GM21360 (cell line): ENCODE data around the gene PPP1R3C.

Experiments
- ATAC-seq: cut with Tn5 transposase; IDR thresholded peaks from one replicate; pipeline ENCODE4 v1.9.1; 2021; ENCODE audit warnings: mild to moderate bottlenecking, moderate library complexity; ENCODE audit not compliant: unreplicated experiment

Gene PPP1R3C

DNA sequence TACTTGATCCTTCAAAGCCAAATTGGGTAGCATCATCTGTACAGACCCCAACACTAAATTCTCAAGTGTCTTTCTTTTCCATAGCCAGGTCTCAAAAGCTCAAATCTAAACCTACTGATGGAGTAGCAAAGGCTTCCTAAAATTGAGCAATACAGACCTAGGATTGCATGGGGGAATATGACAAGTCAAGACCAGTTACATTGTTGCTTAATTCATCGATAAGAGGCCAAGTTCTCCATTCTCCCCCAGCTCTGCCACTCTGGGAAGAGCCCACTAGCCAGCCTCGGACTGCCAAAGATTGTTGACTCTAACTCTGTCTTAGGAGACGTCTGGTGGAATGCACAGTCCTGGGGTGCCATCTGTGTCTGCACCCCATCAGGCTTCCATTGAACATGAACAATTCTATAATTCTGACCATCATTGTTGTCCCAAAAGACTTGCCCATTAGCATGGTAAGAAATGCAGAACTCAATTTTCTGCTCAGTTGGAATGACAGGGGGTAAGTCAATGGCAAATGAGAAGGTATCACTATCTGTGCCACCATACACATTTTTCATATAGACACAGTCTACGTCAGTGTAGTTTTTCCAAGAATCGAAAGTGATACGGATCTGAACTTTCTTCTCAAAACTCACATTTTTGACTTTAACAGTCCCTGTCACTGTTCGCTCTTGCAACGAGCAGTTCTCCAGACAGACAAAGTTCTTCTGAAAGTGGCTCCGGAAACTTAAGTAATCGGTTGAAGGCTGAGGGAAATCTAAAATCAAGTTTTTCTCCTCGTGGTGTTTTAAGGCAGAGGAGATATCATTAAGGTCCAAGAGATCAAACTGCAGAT is 2.9 kb downstream of the PPP1R3C start:
- no peak for ATAC-seq

- ATAC-seq = no peak
These were observed 4.5 kb downstream of the PPP1R3C start for GRCh38 chr10:91628383-91628782.

- no peak for ATAC-seq
These were observed 5.3 kb downstream of the PPP1R3C start for GRCh38 chr10:91627344-91628102.

DNA sequence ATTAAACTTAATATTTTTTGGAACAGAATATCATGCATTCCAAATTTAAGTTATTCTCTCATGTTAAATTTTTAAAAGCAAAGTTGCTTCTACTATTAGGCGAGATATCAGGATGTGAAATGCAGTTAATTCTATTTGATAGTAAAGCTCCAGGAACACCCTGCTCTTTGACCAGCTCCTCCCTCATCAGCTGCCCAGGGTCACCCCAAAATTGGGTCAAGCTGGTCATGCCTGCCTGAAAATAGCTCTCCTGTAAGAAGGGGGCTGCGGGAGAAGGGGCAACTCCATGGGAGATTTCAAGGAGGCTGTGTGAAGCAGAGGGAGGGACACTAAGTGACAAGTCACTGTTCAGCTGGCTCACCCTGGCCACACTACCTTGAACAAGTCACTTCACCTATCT is 5.9 kb downstream of the PPP1R3C start:
- ATAC-seq = no peak

DNA sequence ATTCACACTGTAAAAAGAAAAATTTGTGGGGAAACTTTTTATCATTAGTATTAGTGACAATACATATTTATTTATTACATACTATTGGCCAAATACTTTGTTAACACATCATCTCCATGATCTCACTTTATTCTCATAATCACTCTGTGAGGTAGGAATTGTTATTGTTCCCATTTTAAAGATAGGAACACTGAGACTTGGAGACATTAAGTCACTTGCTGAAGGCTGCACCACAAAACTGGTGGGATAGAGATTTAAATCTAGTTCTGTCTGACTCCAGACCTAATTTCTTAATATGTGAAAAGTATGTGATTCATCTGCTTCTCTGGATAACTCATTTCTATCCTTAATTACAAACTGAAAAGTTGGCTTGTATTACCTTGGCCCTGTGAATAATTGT is 8.2 kb downstream of the PPP1R3C start:
- ATAC-seq = no peak

DNA sequence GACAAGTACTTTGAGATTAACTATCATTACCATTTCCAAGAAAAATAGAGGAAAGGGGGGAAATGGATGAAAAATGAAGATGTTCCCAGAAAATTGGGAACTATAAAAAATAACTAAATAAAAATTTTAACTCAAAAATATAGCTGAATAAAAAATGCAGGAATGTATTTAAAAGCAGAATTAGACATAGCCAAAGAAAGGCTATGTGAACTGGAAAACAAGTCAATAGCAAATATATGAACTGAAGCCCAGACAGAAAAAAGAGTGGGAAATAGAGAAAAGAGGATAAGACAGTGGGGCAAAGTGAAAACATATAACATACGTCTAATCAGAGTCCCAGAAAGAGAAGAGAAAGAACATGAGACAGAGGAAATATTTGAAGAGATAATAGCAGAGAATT is 10.3 kb downstream of the PPP1R3C start:
- ATAC-seq = no peak

- ATAC-seq = no peak
These were observed 11.3 kb downstream of the PPP1R3C start for GRCh38 chr10:91621483-91622113.

GRCh38 chr10:91617072-91617609 is 15.7 kb downstream of the PPP1R3C start:
- ATAC-seq = no peak

- no peak for ATAC-seq
These were observed 16.7 kb downstream of the PPP1R3C start for GRCh38 chr10:91616137-91616536.

- no peak for ATAC-seq
These were observed 18.6 kb downstream of the PPP1R3C start for GRCh38 chr10:91614225-91614624.

GRCh38 chr10:91613411-91614187 is 19.3 kb downstream of the PPP1R3C start:
- no peak for ATAC-seq

DNA sequence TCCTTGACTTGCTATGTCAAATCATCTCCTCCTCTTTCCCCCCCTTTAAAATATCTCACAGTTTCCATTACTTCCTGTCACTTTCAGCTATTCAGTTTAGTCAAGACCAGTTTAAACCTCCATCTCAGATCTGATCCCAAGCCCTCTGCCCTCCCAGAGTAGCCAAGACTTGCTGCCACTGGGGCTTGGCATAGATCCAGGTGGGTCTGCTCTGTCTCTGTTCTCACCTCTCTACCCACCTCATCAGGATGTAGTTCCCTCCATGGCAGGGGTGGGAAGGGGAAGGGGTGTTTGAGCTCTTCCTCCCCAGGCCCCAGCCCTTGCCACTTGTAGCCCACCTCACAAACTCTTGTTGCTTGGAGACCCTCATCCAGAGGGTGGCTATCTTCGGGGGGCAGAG is 22.0 kb downstream of the PPP1R3C start:
- no peak for ATAC-seq

- no peak for ATAC-seq
These were observed 22.4 kb downstream of the PPP1R3C start for GRCh38 chr10:91610444-91610843.

DNA sequence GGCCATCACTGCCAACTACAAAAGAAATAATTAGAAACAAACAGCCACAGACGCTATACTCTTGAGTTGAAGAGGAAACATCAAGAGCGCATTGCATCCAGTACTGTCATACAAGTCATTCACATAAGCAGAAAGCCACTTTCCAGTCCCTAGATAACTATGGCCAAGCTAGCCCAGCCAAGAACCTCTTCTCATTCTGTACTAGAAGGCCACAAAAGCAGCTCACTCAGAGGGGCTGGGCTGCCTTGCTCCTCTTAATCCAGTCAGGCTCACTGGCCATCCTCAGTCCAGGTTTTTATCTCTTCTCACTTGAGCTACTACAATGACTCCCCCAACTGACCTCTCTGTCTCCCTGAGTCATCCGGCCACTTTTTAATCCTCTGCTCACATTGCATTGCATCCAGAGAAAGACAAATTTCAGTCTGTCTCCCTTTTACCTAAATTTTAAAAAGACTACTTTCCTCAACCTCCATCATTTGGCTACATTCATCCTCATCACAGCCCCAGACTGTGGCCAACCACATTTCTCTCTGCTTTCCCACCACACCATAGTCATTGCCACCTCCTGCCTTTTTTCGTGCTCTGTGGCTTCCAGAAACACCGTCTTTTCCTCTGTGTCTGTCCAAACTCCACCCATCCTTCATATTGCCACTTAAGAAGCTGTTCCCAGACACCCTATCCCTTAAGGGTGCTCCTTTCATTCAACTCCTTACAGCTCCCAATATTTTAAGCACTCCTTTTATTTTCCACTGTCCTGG is 25.0 kb downstream of the PPP1R3C start:
- no peak for ATAC-seq

DNA sequence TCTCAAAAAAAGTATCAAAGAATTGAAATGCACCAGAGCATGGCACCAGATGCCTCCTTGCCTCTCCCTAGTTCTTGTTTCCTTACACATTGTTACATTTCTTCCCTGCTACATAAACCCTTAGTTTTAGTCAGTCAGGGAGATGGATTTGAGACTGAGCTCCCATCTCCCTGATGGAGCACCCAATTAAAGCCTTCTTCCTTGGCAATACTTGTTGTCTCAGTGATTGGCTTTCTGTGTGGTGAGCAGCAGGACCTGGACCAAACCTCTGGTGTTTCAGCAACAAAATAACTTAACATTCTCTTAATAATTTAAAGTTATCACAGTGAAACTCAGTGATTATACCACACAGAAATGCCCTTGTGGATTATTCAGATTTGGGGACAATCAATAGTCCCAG is 26.9 kb downstream of the PPP1R3C start:
- ATAC-seq = no peak

- no peak for ATAC-seq
These were observed 28.0 kb downstream of the PPP1R3C start for GRCh38 chr10:91604553-91605534.

DNA sequence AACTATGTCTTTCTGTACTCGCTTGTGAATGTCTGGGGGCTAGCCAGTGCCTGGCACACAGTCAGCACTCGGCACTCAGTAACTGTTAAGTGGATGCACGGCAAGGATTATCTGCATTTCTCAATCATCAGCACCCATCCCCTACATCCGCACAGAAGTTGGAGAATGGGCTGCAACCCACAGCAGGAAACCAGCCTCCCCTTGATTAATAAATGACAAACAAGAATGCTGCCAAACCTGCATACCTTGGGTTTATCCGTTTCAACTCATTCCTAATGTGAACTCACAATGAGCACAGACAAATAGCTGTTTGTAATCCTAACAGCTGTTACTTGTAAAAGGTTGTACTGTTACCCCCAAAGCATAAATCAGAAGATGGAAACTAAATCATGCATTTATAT is 28.9 kb downstream of the PPP1R3C start:
- no peak for ATAC-seq

GRCh38 chr10:91602868-91603568 is 29.9 kb downstream of the PPP1R3C start:
- no peak for ATAC-seq
